NCI-H2029 treated with DMSO at 0.1 percent for 48 hours (cell line): Measurements from ENCODE around the gene CACNA1C.

Source experiments
- DNase-seq: peaks from one replicate; lab custom pipeline; 2025; lab: John Stamatoyannopoulos, UW

Gene CACNA1C

DNA sequence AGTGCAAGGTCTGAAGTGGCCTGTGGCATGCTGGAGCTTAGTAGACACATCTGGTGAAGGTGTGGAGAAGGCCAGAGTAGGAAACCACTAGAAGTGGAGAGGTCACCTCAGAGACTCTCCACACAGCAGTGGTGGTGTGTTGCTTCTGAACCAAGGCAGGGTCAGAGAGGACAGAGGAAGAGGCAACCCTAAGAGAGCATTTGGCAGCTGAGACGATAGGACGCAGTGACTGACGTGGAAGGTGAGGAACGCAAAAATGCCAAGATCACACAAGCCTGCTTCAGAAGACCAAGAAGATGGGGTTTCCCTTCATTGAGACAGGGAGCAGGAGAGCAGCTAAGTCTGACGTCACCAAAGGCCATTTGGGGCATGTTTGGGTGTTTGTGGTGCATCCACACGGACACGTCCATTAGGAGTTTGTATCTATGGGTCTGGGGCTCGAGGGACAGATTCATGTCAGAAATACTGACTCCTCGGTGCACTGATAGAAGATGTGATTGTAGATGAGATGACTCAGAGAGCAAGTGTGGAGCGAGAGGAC, 338.1 kb downstream of the CACNA1C start:
- no peak for DNase-seq

DNA sequence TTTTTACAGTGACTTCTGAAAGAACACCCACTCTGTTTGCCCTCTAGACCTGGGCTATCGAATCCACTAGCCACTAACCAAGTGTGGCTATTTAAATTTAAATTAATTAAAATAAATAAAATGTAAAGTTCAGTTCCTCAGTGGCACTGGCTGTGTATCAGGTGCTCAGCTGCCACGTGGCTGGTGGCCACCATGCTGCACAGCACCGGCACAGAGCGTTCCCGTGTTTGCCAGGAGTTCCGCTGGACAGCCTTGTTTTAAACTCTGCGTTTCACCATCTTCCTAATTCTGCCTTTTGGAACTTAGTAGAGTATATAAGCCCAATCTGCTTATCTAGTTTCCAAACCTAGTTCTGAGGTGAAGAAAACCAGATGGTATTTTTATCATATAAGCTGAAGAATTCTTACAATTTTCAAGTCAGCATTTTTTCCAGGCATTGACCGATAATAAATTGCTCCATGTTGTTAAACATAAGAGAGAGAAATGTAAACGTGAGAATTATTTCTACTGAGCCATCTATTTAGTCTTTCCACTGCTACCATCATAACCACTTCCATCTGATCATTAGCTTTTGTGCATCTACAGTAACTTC, 339.0 kb downstream of the CACNA1C start:
- DNase-seq: no peak

DNA sequence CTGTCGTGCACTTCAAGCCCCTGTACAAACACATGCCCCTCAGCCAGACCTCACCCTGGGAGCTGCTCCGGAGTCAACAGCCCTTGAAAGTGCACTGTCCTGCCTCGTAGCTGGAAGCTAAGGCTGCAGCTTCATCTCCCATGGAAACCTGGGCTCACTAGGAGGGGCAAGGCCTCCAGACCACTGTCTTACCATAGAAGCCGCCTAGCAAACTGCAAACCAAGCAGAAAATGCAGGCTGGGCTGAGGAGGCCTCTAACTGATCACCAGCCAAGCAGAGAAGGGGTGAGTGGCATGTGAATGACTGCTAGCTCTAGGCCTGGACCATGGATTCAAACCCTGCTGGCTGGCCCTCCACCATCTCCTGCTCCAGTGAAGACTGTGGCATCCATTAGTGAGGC, 340.2 kb downstream of the CACNA1C start:
- no peak for DNase-seq

DNA sequence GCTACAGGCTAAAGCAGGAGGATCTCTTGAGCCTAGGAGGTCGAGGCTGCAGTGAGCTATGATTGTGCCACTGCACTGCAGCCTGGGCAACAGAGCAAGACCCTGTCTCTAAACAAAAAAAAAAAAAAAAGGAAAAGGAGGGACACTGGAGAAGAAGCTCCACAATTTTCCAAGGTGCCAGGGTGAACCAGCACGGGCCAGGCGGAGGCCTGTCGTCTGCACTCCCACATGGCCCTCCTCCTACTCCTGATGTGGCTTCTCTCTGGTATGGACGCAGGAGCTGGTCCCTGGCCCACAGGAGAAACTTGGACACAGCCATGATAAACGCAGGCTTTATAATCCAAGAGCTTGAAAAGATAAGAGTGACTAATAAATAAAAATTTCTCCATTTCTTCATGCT, 341.2 kb downstream of the CACNA1C start:
- DNase-seq: no peak

- peak; percentile 32 for DNase-seq
These were observed 342.7 kb downstream of the CACNA1C start for GRCh38 chr12:2395354-2395977.

GRCh38 chr12:2396448-2396871, 343.7 kb downstream of the CACNA1C start:
- no peak for DNase-seq

DNA sequence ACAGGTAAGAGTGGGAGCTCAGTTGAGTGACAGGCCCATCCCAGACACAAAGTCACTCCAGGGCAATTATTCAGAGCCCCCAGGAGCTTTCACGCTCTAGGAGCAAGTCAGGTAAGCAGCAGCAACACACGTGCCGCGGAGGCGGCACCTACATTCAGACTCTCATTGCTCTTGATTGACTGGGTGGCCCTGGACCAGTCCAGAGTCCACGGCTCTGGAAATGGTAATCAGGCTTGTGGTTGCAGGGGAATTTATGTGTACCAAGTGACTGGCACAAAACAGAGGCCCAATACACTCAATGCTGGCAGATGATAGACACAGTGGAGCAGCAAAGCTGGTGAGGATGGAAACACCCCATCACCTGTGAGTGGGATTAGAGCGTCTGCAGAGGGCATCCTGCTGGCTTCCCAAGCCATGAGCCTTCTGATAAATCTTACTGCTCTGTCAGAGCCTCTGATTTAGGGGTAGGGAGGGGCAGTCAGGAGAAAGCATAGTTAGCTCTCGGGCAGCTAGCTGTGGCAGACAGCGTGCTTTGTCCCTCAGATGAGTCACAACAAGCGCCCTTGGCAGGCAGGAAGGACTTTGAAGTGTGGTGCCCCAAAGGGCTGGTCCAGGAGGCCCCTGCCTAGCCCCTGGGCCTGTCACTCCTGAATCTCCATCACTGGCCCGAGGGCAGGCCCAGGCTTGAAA, 344.7 kb downstream of the CACNA1C start:
- DNase-seq: no peak

- DNase-seq: no peak
These were observed 348.3 kb downstream of the CACNA1C start for GRCh38 chr12:2401040-2401439.

GRCh38 chr12:2402073-2402579, 349.3 kb downstream of the CACNA1C start:
- DNase-seq: peak; percentile 51

DNA sequence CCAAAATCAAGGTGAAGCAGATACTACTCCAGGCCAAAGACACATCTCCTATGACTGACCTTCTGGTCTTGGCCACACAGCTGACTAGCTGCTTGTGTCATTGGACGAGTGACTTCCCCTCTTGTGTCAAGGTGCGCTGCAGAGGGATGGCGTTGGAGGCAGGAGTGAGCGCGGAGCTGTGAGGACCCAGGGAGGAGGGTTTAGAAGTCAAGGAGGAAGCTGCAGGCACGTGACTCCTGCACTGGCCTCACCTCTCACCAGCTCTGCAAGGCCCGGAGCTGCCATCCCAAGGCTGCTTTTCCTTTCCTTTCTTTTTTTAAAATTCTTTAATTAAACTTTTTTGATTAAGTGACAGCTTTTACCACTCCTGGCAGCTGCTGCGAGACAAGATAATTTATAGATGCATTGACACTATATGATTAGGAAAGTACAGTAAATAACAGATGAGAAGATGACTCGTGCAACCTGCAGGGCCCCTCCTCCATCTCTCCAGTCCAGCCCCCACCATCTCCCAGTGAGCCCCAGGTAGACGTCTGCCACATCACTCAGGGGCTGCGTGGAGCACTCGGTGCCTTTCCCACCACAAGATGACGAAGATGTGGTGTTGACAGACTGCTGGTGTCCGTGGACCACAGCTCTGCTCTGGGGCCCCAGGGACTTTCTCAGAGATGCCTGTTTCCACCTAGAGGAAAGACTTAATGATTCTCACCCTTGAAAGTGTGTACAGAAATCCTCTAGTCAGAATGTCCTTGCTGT, 350.6 kb downstream of the CACNA1C start:
- DNase-seq: no peak

- DNase-seq: no peak
These were observed 352.3 kb downstream of the CACNA1C start for GRCh38 chr12:2405039-2405438.

DNA sequence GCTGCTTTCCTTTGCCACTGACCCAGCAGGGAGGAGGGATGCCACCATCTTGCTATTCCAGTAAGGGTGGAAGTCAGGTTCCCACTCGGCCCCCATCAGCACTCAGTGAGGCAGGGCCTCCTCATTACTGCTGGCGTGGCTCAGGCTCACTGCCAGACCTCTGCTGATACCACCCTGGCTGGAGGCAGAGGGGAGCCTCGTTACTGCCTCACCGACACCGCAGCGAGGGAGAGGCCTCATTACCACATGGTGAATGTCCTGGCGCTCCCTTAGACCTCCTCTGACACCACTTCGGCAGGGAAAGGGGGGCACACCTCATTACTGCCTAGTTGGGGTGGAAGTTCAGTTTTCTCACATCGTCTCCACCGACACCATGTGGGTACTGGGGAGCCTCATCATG, 354.1 kb downstream of the CACNA1C start:
- DNase-seq: no peak

GRCh38 chr12:2408262-2408661, 355.5 kb downstream of the CACNA1C start:
- no peak for DNase-seq

DNA sequence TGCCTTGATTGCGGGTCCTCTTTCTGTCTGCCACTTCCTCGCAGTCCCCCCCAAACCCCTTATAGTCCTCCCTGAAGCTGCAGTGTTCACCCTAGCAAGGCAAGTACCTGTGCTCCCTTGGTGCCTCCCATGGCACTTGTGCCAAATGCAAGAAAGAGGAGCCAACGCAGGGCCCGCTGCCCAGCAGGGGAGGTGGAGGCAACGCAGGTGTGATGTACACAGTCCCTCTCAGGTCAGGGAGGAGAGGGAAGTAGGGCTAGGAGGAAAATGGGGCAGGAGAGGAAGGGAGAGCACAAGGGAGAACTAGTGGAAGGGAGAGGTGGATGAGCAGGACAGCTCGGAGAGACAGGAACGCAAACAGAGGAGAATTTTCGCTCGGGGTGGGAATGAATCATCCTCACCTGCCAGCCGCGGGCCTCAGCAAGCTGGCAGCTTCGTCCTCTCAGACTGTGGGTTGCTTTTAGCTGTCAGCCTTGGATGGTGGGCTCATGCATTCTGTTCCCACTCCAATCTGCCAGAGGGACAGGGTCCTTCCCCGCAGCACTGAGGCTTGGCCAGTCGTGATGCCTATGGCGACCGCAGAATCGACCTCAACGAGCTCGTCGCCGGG, 357.0 kb downstream of the CACNA1C start:
- no peak for DNase-seq

GRCh38 chr12:2410496-2410895, 357.7 kb downstream of the CACNA1C start:
- no peak for DNase-seq

- DNase-seq: no peak
These were observed 358.2 kb downstream of the CACNA1C start for GRCh38 chr12:2411011-2411410.

GRCh38 chr12:2411616-2412304, 359.0 kb downstream of the CACNA1C start:
- DNase-seq: no peak

DNA sequence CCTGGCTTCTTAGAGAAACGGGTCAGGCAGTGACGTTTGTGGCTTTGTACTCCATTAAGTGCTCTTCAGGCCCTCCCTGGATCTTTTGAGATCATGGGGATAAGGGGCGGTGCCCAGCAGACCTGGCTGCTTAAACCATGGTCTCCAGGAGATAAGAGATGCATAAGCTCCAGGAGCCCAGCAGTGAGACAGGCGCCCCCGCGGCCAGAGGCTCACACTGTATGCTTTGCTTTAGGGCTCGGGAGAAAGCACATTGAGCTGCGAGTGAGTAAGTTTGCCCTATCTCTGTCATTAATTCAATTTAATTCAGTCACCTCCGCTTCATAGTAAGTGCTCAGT, 359.5 kb downstream of the CACNA1C start:
- no peak for DNase-seq

DNA sequence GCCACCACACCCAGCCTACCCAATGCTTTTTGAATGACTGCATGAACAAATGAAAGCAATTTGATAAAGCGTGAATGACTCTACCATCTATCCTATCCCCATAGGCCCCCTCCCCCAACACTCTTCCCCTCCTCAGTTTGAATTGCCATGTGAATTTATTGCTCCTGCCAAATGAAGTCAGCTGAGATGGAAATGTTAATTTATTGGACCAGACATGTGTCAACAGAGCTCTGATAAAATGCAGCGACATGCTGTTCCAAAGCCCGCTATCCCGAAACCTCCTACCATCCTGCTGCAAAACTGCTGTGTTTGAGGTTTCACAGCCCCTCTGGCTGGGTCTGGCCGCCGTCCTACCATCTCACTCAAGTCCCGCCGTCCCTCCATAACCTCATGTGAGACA, 360.5 kb downstream of the CACNA1C start:
- no peak for DNase-seq

DNA sequence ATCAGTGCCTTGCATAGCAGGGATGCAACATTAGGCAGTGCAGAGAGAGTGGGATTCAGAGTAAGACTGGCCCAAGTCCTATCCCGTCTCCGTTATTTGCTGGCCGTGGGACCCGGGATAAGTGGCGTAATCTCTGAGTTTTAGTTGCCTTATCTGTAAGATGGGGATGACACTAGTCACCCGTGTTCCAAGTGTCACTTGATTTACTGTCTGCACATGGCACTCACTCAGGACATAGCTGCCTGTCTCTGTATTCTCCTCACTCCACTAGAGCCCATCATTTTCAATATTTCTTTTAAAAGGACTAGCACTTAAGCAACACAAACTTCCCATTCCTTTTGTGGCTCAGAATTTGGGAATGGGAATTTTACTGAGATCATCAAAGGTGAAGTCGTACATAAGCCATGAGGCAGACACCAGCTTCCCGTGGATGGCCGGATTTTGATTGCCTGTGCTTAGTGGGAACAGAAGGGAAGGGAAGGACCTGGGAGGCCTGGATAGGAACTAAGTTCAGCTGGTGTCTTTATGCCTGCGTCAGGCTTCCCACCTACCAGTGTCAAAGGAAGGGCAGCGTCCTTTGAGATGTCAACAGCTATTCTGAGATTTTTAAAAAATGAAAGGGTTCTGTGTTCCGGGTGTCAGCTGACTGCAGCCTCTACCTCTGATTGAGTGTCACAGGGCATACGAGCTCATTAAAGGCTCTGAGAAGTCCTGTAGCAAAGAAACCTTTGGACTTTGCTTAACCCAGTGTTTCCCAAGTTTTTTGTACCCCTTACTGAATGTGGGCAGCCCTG, 361.4 kb downstream of the CACNA1C start:
- no peak for DNase-seq
